Peyer's patch (tissue), 4 donors: ENCODE data around the gene TPP1.

Experiments used
- POLR2A ChIP-seq, 2 donors: fragments of 450-650 bp; IDR thresholded peaks; one replicate each; pipeline ENCODE4 v1.5.1; 2017; ENCODE audit warnings: antibody characterized with exemption in 2 of 2, mild to moderate bottlenecking in 2 of 2, moderate library complexity in 2 of 2
- TF ChIP-seq, protein P1 (sequence below), 6 experiments: fragments of 450-650 bp in 4 of 6; fragments of 200-600 bp in 2 of 6; sonication (generic) in 1 of 6; IDR thresholded peaks; one replicate each; pipeline ENCODE4 v1.5.1; 2017 to 2019; ENCODE audit warnings: antibody characterized with exemption in 6 of 6, mild to moderate bottlenecking in 3 of 6, moderate library complexity in 1 of 6

DNA sequence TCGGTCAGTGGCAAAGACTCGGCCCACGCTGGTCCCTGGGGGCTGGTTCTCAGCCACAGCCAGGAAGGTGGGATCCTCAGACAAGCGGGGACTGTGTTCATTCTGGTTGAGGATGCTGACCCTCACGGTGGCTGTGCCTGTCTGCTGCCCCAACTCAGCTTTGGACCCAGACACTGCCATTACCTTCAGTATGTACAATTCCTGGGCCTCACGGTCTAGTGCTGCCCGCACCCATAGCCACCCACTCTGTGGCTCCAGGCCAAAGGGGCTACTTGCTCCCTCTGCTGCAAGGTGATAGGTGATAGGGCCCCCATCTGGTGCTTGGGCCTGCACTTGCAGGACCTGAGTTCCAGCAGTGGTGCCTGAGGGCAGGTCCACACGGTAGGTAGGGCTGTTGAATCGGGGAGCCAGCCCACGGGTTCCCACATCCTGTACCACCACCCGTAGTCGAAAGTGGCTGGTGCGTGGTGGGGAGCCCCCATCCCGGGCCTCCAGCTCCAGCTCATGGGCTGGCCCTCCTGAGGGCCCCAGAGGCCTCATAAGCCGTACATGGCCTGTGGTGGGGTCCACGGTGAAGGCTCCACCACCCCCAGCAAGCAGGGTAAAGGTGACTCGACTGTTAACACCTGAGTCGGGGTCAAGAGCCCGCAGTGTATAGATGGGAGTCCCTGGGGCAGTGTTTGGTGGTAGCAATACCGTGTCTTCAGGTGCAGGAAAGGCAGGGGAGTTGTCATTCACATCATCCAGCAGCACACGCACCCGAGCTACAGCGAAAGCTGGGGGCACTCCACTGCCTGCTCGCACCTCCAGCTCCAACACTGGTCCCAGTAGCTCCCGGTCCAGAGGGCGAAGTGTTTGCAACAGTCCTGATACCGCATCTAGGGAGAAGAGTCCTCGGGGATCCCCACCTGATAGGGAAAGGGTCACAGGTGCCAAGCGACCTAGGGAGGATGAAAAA lies 13.2 kb upstream of the TPP1 start:
- TF ChIP-seq, protein P1, sequence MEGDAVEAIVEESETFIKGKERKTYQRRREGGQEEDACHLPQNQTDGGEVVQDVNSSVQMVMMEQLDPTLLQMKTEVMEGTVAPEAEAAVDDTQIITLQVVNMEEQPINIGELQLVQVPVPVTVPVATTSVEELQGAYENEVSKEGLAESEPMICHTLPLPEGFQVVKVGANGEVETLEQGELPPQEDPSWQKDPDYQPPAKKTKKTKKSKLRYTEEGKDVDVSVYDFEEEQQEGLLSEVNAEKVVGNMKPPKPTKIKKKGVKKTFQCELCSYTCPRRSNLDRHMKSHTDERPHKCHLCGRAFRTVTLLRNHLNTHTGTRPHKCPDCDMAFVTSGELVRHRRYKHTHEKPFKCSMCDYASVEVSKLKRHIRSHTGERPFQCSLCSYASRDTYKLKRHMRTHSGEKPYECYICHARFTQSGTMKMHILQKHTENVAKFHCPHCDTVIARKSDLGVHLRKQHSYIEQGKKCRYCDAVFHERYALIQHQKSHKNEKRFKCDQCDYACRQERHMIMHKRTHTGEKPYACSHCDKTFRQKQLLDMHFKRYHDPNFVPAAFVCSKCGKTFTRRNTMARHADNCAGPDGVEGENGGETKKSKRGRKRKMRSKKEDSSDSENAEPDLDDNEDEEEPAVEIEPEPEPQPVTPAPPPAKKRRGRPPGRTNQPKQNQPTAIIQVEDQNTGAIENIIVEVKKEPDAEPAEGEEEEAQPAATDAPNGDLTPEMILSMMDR (IDR thresholded peaks at IDR 0.05), result no peak
- TF ChIP-seq POLR2A (IDR thresholded peaks at IDR 0.05), result no peak
